B cell (primary cell): ENCODE measurements around the gene GASK1B. TPM values are rescaled to one million over a fixed set of nuclear protein-coding genes. Genes with fewer than 3 reads are reported as not detected.

Source experiments
- ATAC-seq: fragments of 200-7000 bp; cut with Tn5 transposase; one replicate; pipeline ENCODE4 v1.10.0; 2021; ENCODE audit warnings: low read depth, mild to moderate bottlenecking, moderate number of reproducible peaks, moderate library complexity
- CTCF ChIA-PET: fragments of 350-600 bp; sonication (Branson Sonifier 250); formaldehyde crosslinking; loops from one replicate; lab custom pipeline; 2021; ENCODE audit warnings: antibody characterized with exemption, inconsistent platforms; lab: Charles Lee
- POLR2A ChIA-PET: fragments of 350-600 bp; sonication (Branson Sonifier 250); formaldehyde crosslinking; loops from one replicate; lab custom pipeline; 2021; ENCODE audit warnings: antibody characterized with exemption; lab: Charles Lee
- DNase-seq: peaks from one replicate; pipeline ENCODE4 v3.0.0; 2013
- H2AFZ ChIP-seq: 2 replicates; pipeline ENCODE4 v1.6.1; 2012; ENCODE audit warnings: mild to moderate bottlenecking, low read depth, low read length; ENCODE audit not compliant: insufficient read depth, poor library complexity, severe bottlenecking
- H3K27ac ChIP-seq, 2 donors: 1 replicate in 1 of 2; 2 replicates in 1 of 2; pipeline ENCODE4 v1.5.1; 2012 to 2013; ENCODE audit warnings: low read length in 2 of 2, mild to moderate bottlenecking in 2 of 2, moderate library complexity in 1 of 2
- H3K27me3 ChIP-seq, 4 experiments: fragments of 200-600 bp in 1 of 4; sonication (generic) in 1 of 4; replicated peaks in 1 of 4; 1 replicate in 2 of 4; 2 replicates in 2 of 4; pipeline versions ENCODE4 v1.6.1 to v1.7.0; 2013 to 2016; ENCODE audit warnings: low read length in 3 of 4, mild to moderate bottlenecking in 2 of 4, mixed read lengths in 1 of 4, moderate library complexity in 1 of 4; ENCODE audit not compliant: insufficient read depth in 4 of 4, control insufficient read depth in 3 of 4; ENCODE audit errors: control extremely low read depth in 1 of 4
- H3K36me3 ChIP-seq, 2 experiments: replicated peaks in 1 of 2; 1 replicate in 1 of 2; 2 replicates in 1 of 2; pipeline versions ENCODE4 v1.6.1 to v1.7.1; 2013; ENCODE audit warnings: low read length in 1 of 2; ENCODE audit not compliant: insufficient read depth in 2 of 2, control insufficient read depth in 1 of 2; ENCODE audit errors: control extremely low read depth in 1 of 2, extremely low read depth in 1 of 2
- H3K4me1 ChIP-seq, 2 donors: fragments of 200-600 bp in 1 of 2; sonication (generic) in 1 of 2; 1 replicate in 1 of 2; 2 replicates in 1 of 2; pipeline versions ENCODE4 v1.5.1 to v1.6.1; 2013 to 2017; ENCODE audit warnings: low read length in 2 of 2; ENCODE audit not compliant: control insufficient read depth in 2 of 2, insufficient read depth in 2 of 2
- H3K4me2 ChIP-seq: replicated peaks from 2 replicates; pipeline ENCODE3; 2012; ENCODE audit warnings: mild to moderate bottlenecking, low read depth, low read length; ENCODE audit not compliant: poor library complexity, severe bottlenecking
- H3K4me3 ChIP-seq, 5 experiments: fragments of 200-600 bp in 1 of 5; sonication (generic) in 1 of 5; 1 replicate in 3 of 5; 2 replicates in 2 of 5; pipeline versions ENCODE4 v1.5.1 to v1.7.0; 2011 to 2016; ENCODE audit warnings: low read length in 4 of 5, mild to moderate bottlenecking in 4 of 5, low read depth in 2 of 5, control low read depth in 1 of 5, moderate library complexity in 1 of 5; ENCODE audit not compliant: insufficient read depth in 1 of 5; ENCODE audit errors: control extremely low read depth in 1 of 5, extremely low read depth in 1 of 5
- H3K79me2 ChIP-seq: fragments of 200-600 bp; sonication (generic); one replicate; pipeline ENCODE4 v1.6.0; 2016; ENCODE audit warnings: low read length; ENCODE audit not compliant: control insufficient read depth, insufficient read depth
- H3K9ac ChIP-seq: fragments of 200-600 bp; sonication (generic); 2 replicates; pipeline ENCODE4 v1.6.1; 2017; ENCODE audit warnings: mild to moderate bottlenecking, low read length, moderate library complexity
- H3K9me3 ChIP-seq, 3 donors: one replicate each; pipeline versions ENCODE4 v1.6.1 to v1.7.1; 2013; ENCODE audit warnings: low read length in 2 of 3; ENCODE audit not compliant: control insufficient read depth in 2 of 3, insufficient read depth in 1 of 3; ENCODE audit errors: control extremely low read depth in 1 of 3
- H4K20me1 ChIP-seq: 2 replicates; pipeline ENCODE4 v1.6.0; 2012; ENCODE audit warnings: mild to moderate bottlenecking, low read length; ENCODE audit not compliant: insufficient read depth, control insufficient read depth, poor library complexity, severe bottlenecking
- H3K27ac Mint-ChIP-seq: one replicate; pipeline ENCODE4 v1.8.0; 2021; ENCODE audit warnings: mixed read lengths
- H3K27me3 Mint-ChIP-seq: one replicate; pipeline ENCODE4 v1.8.0; 2021; ENCODE audit warnings: mixed read lengths
- H3K4me1 Mint-ChIP-seq: one replicate; pipeline ENCODE4 v1.8.0; 2021; ENCODE audit warnings: mixed read lengths
- H3K4me3 Mint-ChIP-seq: one replicate; pipeline ENCODE4 v1.8.0; 2021; ENCODE audit warnings: mixed read lengths
- H3K9me3 Mint-ChIP-seq: one replicate; pipeline ENCODE4 v1.8.0; 2022; ENCODE audit warnings: mixed read lengths; ENCODE audit not compliant: insufficient read depth
- EZH2 ChIP-seq: IDR thresholded peaks from 2 replicates; pipeline ENCODE4 v1.6.1; 2012; ENCODE audit warnings: borderline replicate concordance, low read depth, mild to moderate bottlenecking, moderate library complexity, low read length; ENCODE audit not compliant: insufficient read depth, poor library complexity, severe bottlenecking
- WGBS: methylation state at CpG from one replicate; pipeline ENCODE4 v1.1.5; 2013; ENCODE audit warnings: missing lambda C conversion rate; ENCODE audit not compliant: insufficient coverage; 5-methylcytosine and 5-hydroxymethylcytosine counted together
- intact Hi-C: fragments of 100-400 bp; cut with micrococcal nuclease; formaldehyde crosslinking; loops from one replicate; pipeline ENCODE4 v1.10.0; 2022
- polyA plus RNA-seq: library from polyadenylated mRNA; depleted of rRNA; stranded (reverse); fragments of >200 nt; gene quantifications from 2 replicates; pipeline ENCODE4 v1.2.3, GENCODE V29; 2012
- total RNA-seq, 2 donors: library from RNA; stranded (reverse); fragments of 120-200 nt in 1 of 2; gene quantifications; 1 replicate in 1 of 2; 2 replicates in 1 of 2; pipeline versions ENCODE4 v1.2.3 to v1.2.4, GENCODE V29; 2013 to 2022
- TF ChIP-seq, protein P1 (sequence below): fragments of 200-600 bp; IDR thresholded peaks from one replicate; pipeline ENCODE4 v1.8.0; 2022; ENCODE audit warnings: antibody characterized with exemption, mild to moderate bottlenecking

The GASK1B gene
- total and polyA plus RNA-seq, 2 donors (not counting 1 experiment from before 2014, with no cell fraction given), result 0.27 to 0.39 TPM

DNA sequence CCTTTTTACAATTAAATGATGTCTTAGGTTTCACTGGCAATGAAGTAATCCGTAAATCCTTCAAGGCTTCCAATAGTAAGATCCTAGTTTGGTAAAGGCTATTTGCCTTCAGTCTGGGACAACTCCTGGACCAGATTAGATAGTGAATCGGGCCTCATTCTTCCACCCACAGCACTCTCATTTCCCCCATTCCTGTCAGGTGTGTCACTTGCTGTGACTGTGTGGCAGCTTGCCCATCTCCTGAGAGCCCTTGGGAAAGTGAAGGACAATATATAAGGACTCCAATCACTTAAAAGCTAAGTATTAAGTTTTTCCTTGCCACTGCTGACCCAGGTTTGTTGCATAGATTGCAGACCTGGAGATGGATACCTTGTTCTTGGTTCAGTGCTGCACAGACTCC lies 3.3 kb upstream of the GASK1B start:
- POLR2A ChIA-PET, result no interaction called here
- WGBS, result no CpG with 5 or more reads among the region's 2 CpGs
- CTCF ChIA-PET, result no interaction called here
- Mint-ChIP-seq H3K27me3 (peaks cover 7% of the 10 kb centered on the region), H3K4me3 (no peak overlapping the region), H3K27ac (no peak overlapping the region), H3K4me1 (no peaks in the 10 kb centered on the region), H3K9me3 (no peaks in the 10 kb centered on the region)
- H3K9me3 ChIP-seq, result no peaks in the 10 kb centered on the region
- no peak overlapping the region for H2AFZ ChIP-seq
- H3K27me3 ChIP-seq, result peaks cover 0 to 5% (median 2%) of the 10 kb centered on the region in 4 experiments
- no peak overlapping the region for H3K9ac ChIP-seq
- no peaks in the 10 kb centered on the region for H3K4me1 ChIP-seq
- intact Hi-C loops, result no loop called here
- TF ChIP-seq, protein P1, sequence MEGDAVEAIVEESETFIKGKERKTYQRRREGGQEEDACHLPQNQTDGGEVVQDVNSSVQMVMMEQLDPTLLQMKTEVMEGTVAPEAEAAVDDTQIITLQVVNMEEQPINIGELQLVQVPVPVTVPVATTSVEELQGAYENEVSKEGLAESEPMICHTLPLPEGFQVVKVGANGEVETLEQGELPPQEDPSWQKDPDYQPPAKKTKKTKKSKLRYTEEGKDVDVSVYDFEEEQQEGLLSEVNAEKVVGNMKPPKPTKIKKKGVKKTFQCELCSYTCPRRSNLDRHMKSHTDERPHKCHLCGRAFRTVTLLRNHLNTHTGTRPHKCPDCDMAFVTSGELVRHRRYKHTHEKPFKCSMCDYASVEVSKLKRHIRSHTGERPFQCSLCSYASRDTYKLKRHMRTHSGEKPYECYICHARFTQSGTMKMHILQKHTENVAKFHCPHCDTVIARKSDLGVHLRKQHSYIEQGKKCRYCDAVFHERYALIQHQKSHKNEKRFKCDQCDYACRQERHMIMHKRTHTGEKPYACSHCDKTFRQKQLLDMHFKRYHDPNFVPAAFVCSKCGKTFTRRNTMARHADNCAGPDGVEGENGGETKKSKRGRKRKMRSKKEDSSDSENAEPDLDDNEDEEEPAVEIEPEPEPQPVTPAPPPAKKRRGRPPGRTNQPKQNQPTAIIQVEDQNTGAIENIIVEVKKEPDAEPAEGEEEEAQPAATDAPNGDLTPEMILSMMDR, result no peak
- no peak for TF ChIP-seq EZH2
- no peak overlapping the region for H3K4me3 ChIP-seq
- H3K27ac ChIP-seq, result no peak overlapping the region
- H3K4me2 ChIP-seq, result no peak overlapping the region
- DNase-seq (no peak), ATAC-seq (no peak)
- H4K20me1 ChIP-seq, result no peaks in the 10 kb centered on the region
- H3K79me2 ChIP-seq, result no peaks in the 10 kb centered on the region
- no peaks in the 10 kb centered on the region for H3K36me3 ChIP-seq

DNA sequence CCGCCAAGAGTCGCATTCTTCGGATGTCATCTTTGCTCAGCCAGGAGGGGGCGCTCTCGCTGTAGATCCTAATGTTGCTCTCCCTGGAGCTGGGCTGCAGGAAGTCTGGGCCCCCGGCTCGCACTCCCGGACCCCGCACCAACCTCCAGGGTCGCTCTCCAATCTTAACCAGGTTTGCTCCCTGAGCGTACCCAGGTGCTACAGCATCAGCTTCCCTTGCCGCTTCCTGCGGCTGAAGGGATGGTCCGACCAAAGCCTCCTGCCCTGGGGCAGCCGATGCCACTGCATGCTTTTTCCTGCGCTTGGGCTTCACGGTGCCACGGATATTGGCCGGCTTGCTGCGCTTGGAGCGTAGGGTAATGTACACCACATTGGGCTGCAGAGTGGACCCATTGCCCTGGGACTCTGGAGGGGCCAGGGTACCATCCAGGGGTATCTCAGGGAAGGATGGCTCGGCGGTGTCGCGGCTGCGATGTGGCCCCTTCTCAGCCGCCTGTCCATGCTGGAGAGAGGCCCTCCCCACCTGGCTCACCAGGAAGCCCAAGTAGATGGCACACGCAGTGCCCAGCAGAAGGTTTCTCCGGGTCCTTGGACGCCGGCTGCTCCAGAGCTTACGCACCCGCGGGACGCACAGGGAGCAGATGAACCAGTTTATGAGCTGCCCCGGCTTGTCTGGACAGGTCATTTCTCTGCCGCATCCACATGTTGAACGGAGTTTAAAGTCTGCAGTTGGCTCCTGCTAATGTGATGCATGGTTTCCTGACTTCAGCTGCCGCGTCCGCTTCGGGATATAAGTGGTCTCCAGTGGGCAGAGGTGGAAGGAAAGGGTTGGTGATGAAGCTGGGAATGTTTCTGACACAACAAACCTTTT lies 1.9 kb downstream of the GASK1B start:
- CTCF ChIA-PET, result no interaction called here
- H3K36me3 ChIP-seq, result no peaks in the 10 kb centered on the region
- peaks cover 0 to 6% (median 0%) of the 10 kb centered on the region in 3 donors for H3K9me3 ChIP-seq
- no peak overlapping the region for H2AFZ ChIP-seq
- TF ChIP-seq, protein P1, result no peak
- no peak for TF ChIP-seq EZH2
- ATAC-seq, result no peak
- peaks cover 0 to 20% (median 9%) of the 10 kb centered on the region in 4 experiments for H3K27me3 ChIP-seq
- no peaks in the 10 kb centered on the region for H3K9me3 Mint-ChIP-seq
- no peaks in the 10 kb centered on the region for H3K79me2 ChIP-seq
- H3K4me2 ChIP-seq, result no peak overlapping the region
- intact Hi-C loops, result no loop called here
- H3K4me1 ChIP-seq, result peaks cover 0 to 5% of the 10 kb centered on the region in 2 donors
- H3K27ac Mint-ChIP-seq, result no peak overlapping the region
- POLR2A ChIA-PET, result no interaction called here
- H3K9ac ChIP-seq, result no peak overlapping the region
- H3K27ac ChIP-seq, result no peak overlapping the region
- no peak overlapping the region for H3K4me3 ChIP-seq
- no peaks in the 10 kb centered on the region for H4K20me1 ChIP-seq
- H3K4me3 Mint-ChIP-seq, result no peak overlapping the region
- DNase-seq, result no peak
- H3K27me3 Mint-ChIP-seq, result peaks cover 20% of the 10 kb centered on the region
- WGBS, result 8% methylated on average over 38 of the region's 42 CpGs
- peaks cover 3% of the 10 kb centered on the region for H3K4me1 Mint-ChIP-seq
